K562 (cell line): ENCODE data around the gene LRRTM4. TPM values are rescaled to one million over a fixed set of nuclear protein-coding genes. Genes with fewer than 3 reads are reported as not detected.

ENCODE experiments used
- ATAC-seq: fragments of 200-7000 bp; cut with Tn5 transposase; 3 replicates; pipeline ENCODE4 v1.9.1; 2020; ENCODE audit warnings: moderate library complexity
- BruUV-seq: library from RNA; stranded (reverse); fragments of 400-500 nt; replicated peaks from 2 replicates; lab custom pipeline; 2021; lab: Mats Ljungman, UMichigan
- CTCF ChIA-PET: fragments of 300-600 bp; formaldehyde crosslinking; extraction: SDS; loops from one replicate; lab custom pipeline; 2021; ENCODE audit warnings: low intra/inter-chr PET ratio; lab: Yijun Ruan, JAX
- POLR2A ChIA-PET: fragments of 300-600, 350-650 bp; sonication (Branson Sonifier 250); formaldehyde crosslinking; extraction: SDS; loops from one replicate; lab custom pipeline; 2021; ENCODE audit warnings: antibody characterized with exemption, inconsistent platforms; lab: Yijun Ruan, JAX
- DNase-seq, 4 experiments: peaks; one replicate each; pipeline versions ENCODE4 v3.0.0 to v3.0.0-alpha.2; 2011 to 2018; ENCODE audit warnings: low spot score in 3 of 4, mixed read lengths in 3 of 4; ENCODE audit errors: extremely low read depth in 1 of 4
- FAIRE-seq: peaks from 2 replicates; lab custom pipeline; 2011; peaks lifted over from hg19 to GRCh38; lab: Jason Lieb, UNC
- H2AFZ ChIP-seq: 2 replicates; pipeline ENCODE4 v1.6.0; 2011; ENCODE audit warnings: low read depth, low read length, control low read depth, inconsistent platforms
- H3K27ac ChIP-seq: fragments of 200-600 bp; 3 replicates; pipeline ENCODE4 v1.8.0; 2011; ENCODE audit warnings: low read depth, mild to moderate bottlenecking, control low read depth, inconsistent platforms, low read length, moderate library complexity, mixed read lengths; ENCODE audit errors: extremely low read depth
- H3K27me3 ChIP-seq, 2 experiments: fragments of 300-600 bp in 1 of 2; 2 replicates in 1 of 2; 3 replicates in 1 of 2; pipeline versions ENCODE4 v1.6.0 to v1.8.0; 2011; ENCODE audit warnings: inconsistent platforms in 2 of 2, low read length in 2 of 2, mild to moderate bottlenecking in 1 of 2, mixed read lengths in 1 of 2, moderate library complexity in 1 of 2; ENCODE audit not compliant: control insufficient read depth in 2 of 2, insufficient read depth in 2 of 2
- H3K36me3 ChIP-seq: fragments of 300-600 bp; 3 replicates; pipeline ENCODE4 v1.8.0; 2011; ENCODE audit warnings: mild to moderate bottlenecking, low read length, inconsistent platforms; ENCODE audit not compliant: control insufficient read depth, insufficient read depth
- H3K4me1 ChIP-seq, 2 experiments: fragments of 200-600 bp in 1 of 2; replicated peaks in 1 of 2; 2 replicates in 1 of 2; 3 replicates in 1 of 2; pipeline versions ENCODE4 v1.5.1 to v1.8.0; 2011; ENCODE audit warnings: inconsistent platforms in 2 of 2, low read length in 2 of 2, mild to moderate bottlenecking in 1 of 2, mixed read lengths in 1 of 2, moderate library complexity in 1 of 2; ENCODE audit not compliant: control insufficient read depth in 2 of 2, insufficient read depth in 2 of 2
- H3K4me2 ChIP-seq: 2 replicates; pipeline ENCODE4 v1.6.1; 2011; ENCODE audit warnings: low read length, control low read depth, inconsistent platforms, mixed read lengths; ENCODE audit not compliant: insufficient read depth
- H3K4me3 ChIP-seq: fragments of 200-600 bp; sonication (generic), shearing (Covaris generic); 2 replicates; pipeline ENCODE4 v1.5.1; 2016; ENCODE audit warnings: control low read depth, inconsistent platforms
- H3K79me2 ChIP-seq: fragments of 200-600 bp; 3 replicates; pipeline ENCODE4 v1.8.0; 2011; ENCODE audit warnings: low read length, inconsistent platforms; ENCODE audit not compliant: control insufficient read depth, insufficient read depth
- H3K9ac ChIP-seq, 2 experiments: 2 replicates each; pipeline versions ENCODE4 v1.6.0 to v1.6.1; 2011; ENCODE audit warnings: low read depth in 2 of 2, low read length in 2 of 2, control low read depth in 1 of 2, inconsistent platforms in 1 of 2, mild to moderate bottlenecking in 1 of 2, mixed read lengths in 1 of 2; ENCODE audit not compliant: insufficient read depth in 1 of 2
- H3K9me1 ChIP-seq: one replicate; pipeline ENCODE4 v1.6.0; 2011; ENCODE audit warnings: inconsistent platforms, mild to moderate bottlenecking, low read length, moderate library complexity; ENCODE audit not compliant: control insufficient read depth, insufficient read depth
- H3K9me3 ChIP-seq: replicated peaks from 2 replicates; pipeline ENCODE4 v1.5.1; 2011; ENCODE audit warnings: low read depth, low read length, inconsistent platforms; ENCODE audit not compliant: control insufficient read depth, insufficient read depth
- H4K20me1 ChIP-seq: replicated peaks from 2 replicates; pipeline ENCODE4 v1.6.1; 2011; ENCODE audit warnings: low read length, inconsistent platforms, mixed read lengths; ENCODE audit not compliant: control insufficient read depth, insufficient read depth
- CBFA2T2 ChIP-seq: fragments of 450-650 bp; conservative IDR thresholded peaks from 2 replicates; pipeline ENCODE4 v1.6.1; 2017; ENCODE audit warnings: mild to moderate bottlenecking
- CTCFL ChIP-seq: IDR thresholded peaks from 2 replicates; pipeline ENCODE4 v1.6.1; 2011; ENCODE audit warnings: borderline replicate concordance, low read depth, mild to moderate bottlenecking, moderate library complexity, low read length; ENCODE audit not compliant: insufficient read depth, poor library complexity, severe bottlenecking
- ESRRB ChIP-seq: fragments of 250-450 bp; sonication (Bioruptor Pico); IDR thresholded peaks from 2 replicates; pipeline ENCODE4 v1.5.0; 2020; ENCODE audit warnings: mild to moderate bottlenecking, moderate library complexity, borderline replicate concordance
- GABPA ChIP-seq: fragments of 200-800 bp; sonication (Bioruptor generic); conservative IDR thresholded peaks from 2 replicates; pipeline ENCODE4 v1.6.1; 2016; ENCODE audit warnings: low read depth, missing genetic modification characterization, missing compliant biosample characterization
- NCOA2 ChIP-seq, 2 experiments: fragments of 450-650 bp; IDR thresholded peaks; 2 replicates each; pipeline ENCODE4 v1.6.1; 2018; ENCODE audit warnings: mild to moderate bottlenecking in 2 of 2, moderate library complexity in 1 of 2; ENCODE audit not compliant: partially characterized antibody in 2 of 2
- NFIX ChIP-seq: fragments of 250-450 bp; sonication (Bioruptor Pico); IDR thresholded peaks from 2 replicates; pipeline ENCODE4 v1.4.0; 2020; ENCODE audit warnings: low read depth, mild to moderate bottlenecking, moderate library complexity
- POLR3G ChIP-seq: IDR thresholded peaks from 2 replicates; pipeline ENCODE4 v1.6.1; 2011; ENCODE audit not compliant: insufficient read length, insufficient replicate concordance; ENCODE audit errors: extremely low read depth
- SIX5 ChIP-seq, 2 experiments: IDR thresholded peaks; 2 replicates each; pipeline ENCODE4 v1.6.1; 2011; ENCODE audit warnings: low read length in 2 of 2, borderline replicate concordance in 1 of 2, low read depth in 1 of 2, mild to moderate bottlenecking in 1 of 2, moderate library complexity in 1 of 2; ENCODE audit not compliant: insufficient read depth in 1 of 2
- ZC3H4 ChIP-seq: sonication (generic); formaldehyde crosslinking; IDR thresholded peaks from 2 replicates; pipeline ENCODE4 v1.9.0; 2021; ENCODE audit warnings: missing genetic modification reagents, borderline replicate concordance
- ZNF239 ChIP-seq: fragments of 250-450 bp; sonication (Bioruptor Pico); IDR thresholded peaks from 2 replicates; pipeline ENCODE4 v1.4.0; 2020; ENCODE audit warnings: mild to moderate bottlenecking
- in situ Hi-C: fragments of 300-500 bp; cut with MboI; formaldehyde crosslinking; loops from 4 replicates; pipeline ENCODE4 v1.15.0; 2018; ENCODE audit warnings: inconsistent platforms, mixed read lengths
- intact Hi-C: fragments of 100-400 bp; cut with micrococcal nuclease; formaldehyde crosslinking; loops from 2 replicates; pipeline ENCODE4 v1.14.2; 2022
- polyA plus RNA-seq, 8 experiments: library from polyadenylated mRNA; depleted of rRNA in 4 of 8; stranded (reverse) in 5 of 8; unstranded in 3 of 8; fragments of >200 nt; fragmentation: Nextera tagmentation in 2 of 8; fragmentation: Illumina TruSeq in 1 of 8; extraction: Ambion mirVana in 2 of 8; extraction: Trizol in 1 of 8; gene quantifications; 2 replicates each; pipeline versions ENCODE4 v1.2.1 to v1.2.3, GENCODE V29; 2011 to 2014; ENCODE audit warnings: inconsistent platforms in 1 of 8, missing spikeins in 1 of 8
- total RNA-seq, 7 experiments: library from RNA; depleted of rRNA in 6 of 7; stranded (reverse); fragments of >200 nt in 6 of 7; fragmentation: Illumina TruSeq in 2 of 7; extraction: Trizol in 2 of 7; gene quantifications; 2 replicates each; pipeline versions ENCODE4 v1.2.1 to v1.2.3, GENCODE V29; 2011 to 2021; ENCODE audit warnings: low replicate concordance in 1 of 7

Gene LRRTM4
- total and polyA plus RNA-seq, 9 of the 15 experiments (the other 6 are each of a cell fraction or from before 2014, with no cell fraction given) = 0.04 TPM; not detected in 6

- TF ChIP-seq POLR3G (no peak), ESRRB (no peak), CTCFL (no peak), CBFA2T2 (no peak), SIX5 (IDR thresholded peaks at IDR 0.05; ENCODE audit: borderline replicate concordance in 1 of 2, insufficient read depth in 1 of 2, low read depth in 1 of 2, low read length in 2 of 2) (no peak)
- TF ChIP-seq, all 486 proteins: peak for 0
Measured at GRCh38 chr2:77201755-77202154, 320.4 kb downstream of the LRRTM4 start (continued).

DNA sequence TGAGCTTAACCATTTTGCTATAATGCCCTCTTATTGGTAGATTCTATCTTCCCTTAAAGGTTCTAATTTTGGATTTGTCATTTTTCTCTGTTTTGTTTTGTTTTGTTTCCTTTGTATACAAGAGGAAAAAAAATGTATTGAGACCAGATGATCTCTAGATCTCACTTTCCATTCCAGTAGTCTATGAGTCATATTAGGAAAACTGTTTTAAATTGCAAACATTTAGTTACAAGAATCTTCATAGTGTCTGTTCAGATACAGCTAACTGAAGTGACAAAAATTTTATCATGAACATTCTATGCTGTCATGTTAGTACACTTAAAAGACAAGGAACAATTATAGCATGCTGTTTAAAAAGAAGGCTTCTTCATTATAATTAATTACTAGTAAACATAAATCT, 322.8 kb downstream of the LRRTM4 start:
- no peaks in the 10 kb centered on the region for H3K27me3 ChIP-seq
- no peak for TF ChIP-seq NCOA2 (IDR thresholded peaks at IDR 0.05; ENCODE audit: partially characterized antibody in 2 of 2)
- TF ChIP-seq NFIX (CRISPR knock-in tag) = no peak
- TF ChIP-seq ZC3H4 = no peak
- no peak for TF ChIP-seq GABPA (tag)
- TF ChIP-seq ZNF239 = no peak
- H3K9ac ChIP-seq = no peak overlapping the region
- H2AFZ ChIP-seq = no peak overlapping the region
- H3K36me3 ChIP-seq = no peaks in the 10 kb centered on the region
- no peaks in the 10 kb centered on the region for H3K9me3 ChIP-seq
- no peaks in the 10 kb centered on the region for H3K79me2 ChIP-seq
- no peaks in the 10 kb centered on the region for H3K9me1 ChIP-seq
- FAIRE-seq = no peak
- H3K4me1 ChIP-seq = no peaks in the 10 kb centered on the region
- H4K20me1 ChIP-seq = no peaks in the 10 kb centered on the region
- no peak for DNase-seq
- H3K27ac ChIP-seq = no peak overlapping the region
- ATAC-seq = no peak
- intact Hi-C loops (no loop called here), in situ Hi-C loops (no loop called here)
- H3K4me2 ChIP-seq = no peak overlapping the region
- ChIA-PET POLR2A (no interaction called here), CTCF (no interaction called here)
- no peak overlapping the region for H3K4me3 ChIP-seq
- BruUV-seq = no TSS peak
